A549 (cell line): ENCODE measurements around the gene WTIP. TPM values are rescaled to one million over a fixed set of nuclear protein-coding genes. Genes with fewer than 3 reads are reported as not detected.
A peak's percentile ranks its signal among the peaks of the same experiment; 100 is the strongest.

Experiments used
- ATAC-seq, 2 experiments: fragments of 200-7000 bp in 1 of 2; fragments of >200 bp in 1 of 2; cut with Nextera tagmentation in 1 of 2; cut with Tn5 transposase in 1 of 2; 3 replicates each; pipeline versions ENCODE4 v1.8.0 to v1.9.1; 2018 to 2020; ENCODE audit warnings: mild to moderate bottlenecking in 1 of 2, moderate library complexity in 1 of 2
- CTCF ChIA-PET: fragments of 300-600 bp; sonication (Branson Sonifier 250); formaldehyde crosslinking; extraction: SDS; loops from one replicate; lab custom pipeline; 2021; ENCODE audit warnings: antibody characterized with exemption, inconsistent platforms; lab: Yijun Ruan, JAX
- POLR2A ChIA-PET: fragments of 350-600 bp; formaldehyde crosslinking; extraction: SDS; loops from one replicate; lab custom pipeline; 2021; ENCODE audit warnings: antibody characterized with exemption, inconsistent platforms; lab: Yijun Ruan, JAX
- DNase-seq, 2 experiments: peaks; one replicate each; pipeline versions ENCODE4 v3.0.0 to v3.0.0-alpha.2; 2011 to 2016; ENCODE audit warnings: low read depth in 1 of 2, low spot score in 1 of 2
- FAIRE-seq: peaks from 2 replicates; lab custom pipeline; 2011; peaks lifted over from hg19 to GRCh38; lab: Jason Lieb, UNC
- H3K27ac ChIP-seq, 2 experiments: fragments of >200 bp; sonication (Bioruptor Twin); formaldehyde crosslinking; 3 replicates each; pipeline ENCODE4 v1.5.1; 2016 to 2017
- H3K4me1 ChIP-seq: fragments of >200 bp; sonication (Bioruptor Twin); formaldehyde crosslinking; 3 replicates; pipeline ENCODE4 v1.6.1; 2016
- H3K4me2 ChIP-seq: fragments of >200 bp; sonication (Bioruptor Twin); formaldehyde crosslinking; 3 replicates; pipeline ENCODE4 v1.6.1; 2016
- H3K4me3 ChIP-seq: fragments of >200 bp; sonication (Bioruptor Twin); formaldehyde crosslinking; 3 replicates; pipeline ENCODE4 v1.5.1; 2016
- H3K9me3 ChIP-seq: fragments of >200 bp; sonication (Bioruptor Twin); formaldehyde crosslinking; 3 replicates; pipeline ENCODE4 v1.6.1; 2016
- BCL3 ChIP-seq: fragments of >200 bp; sonication (Bioruptor Twin); formaldehyde crosslinking; IDR thresholded peaks from 3 replicates; pipeline ENCODE4 v1.6.1; 2016
- CBX2 ChIP-seq: fragments of 200-600 bp; sonication (generic); IDR thresholded peaks from 2 replicates; pipeline ENCODE4 v1.6.1; 2016; ENCODE audit warnings: low read depth, mild to moderate bottlenecking, borderline replicate concordance
- CBX8 ChIP-seq: fragments of 200-600 bp; sonication (generic); IDR thresholded peaks from 2 replicates; pipeline ENCODE4 v1.6.1; 2016
- CHD2 ChIP-seq: fragments of 150-350 bp; IDR thresholded peaks from 2 replicates; pipeline ENCODE4 v1.6.1; 2014; ENCODE audit warnings: low read length; ENCODE audit not compliant: partially characterized antibody
- CHD4 ChIP-seq: fragments of 200-600 bp; sonication (generic); IDR thresholded peaks from 2 replicates; pipeline ENCODE4 v1.6.1; 2016; ENCODE audit warnings: antibody characterized with exemption, mild to moderate bottlenecking, borderline replicate concordance
- E2F6 ChIP-seq: IDR thresholded peaks from 2 replicates; pipeline ENCODE4 v1.6.1; 2012; ENCODE audit warnings: low read depth, borderline replicate concordance
- EHF ChIP-seq: fragments of 250-450 bp; sonication (Bioruptor Pico); IDR thresholded peaks from 2 replicates; pipeline ENCODE4 v1.5.0; 2020; ENCODE audit warnings: mild to moderate bottlenecking
- EHMT2 ChIP-seq: fragments of 200-600 bp; sonication (generic); IDR thresholded peaks from 2 replicates; pipeline ENCODE4 v1.6.1; 2016; ENCODE audit warnings: antibody characterized with exemption, low read depth, mild to moderate bottlenecking, moderate library complexity
- EP300 ChIP-seq, 2 experiments: fragments of >200 bp; sonication (Bioruptor Twin); formaldehyde crosslinking; IDR thresholded peaks; 2 replicates in 1 of 2; 3 replicates in 1 of 2; pipeline ENCODE4 v1.6.1; 2016 to 2017
- ESRRA ChIP-seq: fragments of 150-350 bp; IDR thresholded peaks from 2 replicates; pipeline ENCODE4 v1.6.1; 2014; ENCODE audit warnings: mild to moderate bottlenecking, low read length, borderline replicate concordance
- FOSL2 ChIP-seq, 2 experiments: fragments of 450-650 bp in 1 of 2; fragments of >200 bp in 1 of 2; sonication (Bioruptor Twin) in 1 of 2; formaldehyde crosslinking; IDR thresholded peaks; 2 replicates each; pipeline versions ENCODE4 v1.5.0 to v1.6.1; 2016 to 2020; ENCODE audit warnings: mild to moderate bottlenecking in 1 of 2, moderate library complexity in 1 of 2
- FOXS1 ChIP-seq: fragments of 250-450 bp; sonication (Bioruptor Pico); IDR thresholded peaks from 2 replicates; pipeline ENCODE4 v1.5.0; 2020; ENCODE audit warnings: mild to moderate bottlenecking, moderate library complexity
- HOXA7 ChIP-seq: fragments of 250-450 bp; sonication (Bioruptor Pico); IDR thresholded peaks from 2 replicates; pipeline ENCODE4 v1.5.0; 2020; ENCODE audit warnings: mild to moderate bottlenecking, moderate library complexity
- HOXB13 ChIP-seq: fragments of 250-450 bp; sonication (Bioruptor Pico); IDR thresholded peaks from 2 replicates; pipeline ENCODE4 v1.5.0; 2020; ENCODE audit warnings: low read depth, mild to moderate bottlenecking, moderate library complexity
- JUN ChIP-seq, 2 experiments: fragments of >200 bp; sonication (Bioruptor Twin); formaldehyde crosslinking; IDR thresholded peaks; 2 replicates in 1 of 2; 3 replicates in 1 of 2; pipeline ENCODE4 v1.6.1; 2016 to 2017
- JUNB ChIP-seq: fragments of >200 bp; sonication (Bioruptor Twin); formaldehyde crosslinking; IDR thresholded peaks from 2 replicates; pipeline ENCODE4 v1.6.1; 2016
- KDM5A ChIP-seq: fragments of 200-600 bp; sonication (generic); IDR thresholded peaks from 2 replicates; pipeline ENCODE4 v1.6.1; 2016; ENCODE audit warnings: antibody characterized with exemption, mild to moderate bottlenecking
- MAZ ChIP-seq: fragments of 150-350 bp; IDR thresholded peaks from 2 replicates; pipeline ENCODE4 v1.6.1; 2014; ENCODE audit warnings: antibody characterized with exemption, low read depth, low read length, borderline replicate concordance
- NFE2L2 ChIP-seq: fragments of 150-350 bp; conservative IDR thresholded peaks from 2 replicates; pipeline ENCODE4 v1.6.1; 2014; ENCODE audit warnings: low read length
- RFX5 ChIP-seq: fragments of 450-650 bp; IDR thresholded peaks from 2 replicates; pipeline ENCODE4 v1.7.1; 2014; ENCODE audit warnings: antibody characterized with exemption, mild to moderate bottlenecking, moderate library complexity
- RNF2 ChIP-seq: fragments of 200-600 bp; sonication (generic); IDR thresholded peaks from 2 replicates; pipeline ENCODE4 v1.6.1; 2016; ENCODE audit warnings: low read depth, mild to moderate bottlenecking, antibody characterized with exemption, moderate library complexity, borderline replicate concordance
- SMC3 ChIP-seq: fragments of >200 bp; sonication (Bioruptor Twin); formaldehyde crosslinking; IDR thresholded peaks from 3 replicates; pipeline ENCODE4 v1.6.1; 2018; ENCODE audit warnings: inconsistent platforms
- SREBF2 ChIP-seq: fragments of 450-650 bp; IDR thresholded peaks from 2 replicates; pipeline ENCODE4 v1.6.1; 2014; ENCODE audit warnings: mild to moderate bottlenecking, moderate library complexity
- ZNF302 ChIP-seq: fragments of 250-450 bp; sonication (Bioruptor Pico); IDR thresholded peaks from 2 replicates; pipeline ENCODE4 v1.9.0; 2021; ENCODE audit warnings: inconsistent platforms, mild to moderate bottlenecking, moderate library complexity
- WGBS: methylation state at CpG from one replicate; pipeline ENCODE4 v1.1.6; 2017; ENCODE audit errors: missing lambda C conversion rate; 5-methylcytosine and 5-hydroxymethylcytosine counted together
- polyA plus RNA-seq, 4 experiments: library from polyadenylated mRNA; depleted of rRNA in 3 of 4; stranded (reverse); fragments of >200 nt; fragmentation: RNase III in 1 of 4; extraction: RNeasy Plus Mini Kit Qiagen cat#74134 plus additional on column Dnase treatment in 1 of 4; gene quantifications; 2 replicates in 3 of 4; 3 replicates in 1 of 4; pipeline ENCODE4 v1.2.3, GENCODE V29; 2011 to 2017
- TF ChIP-seq, protein P1 (sequence below): fragments of >200 bp; sonication (Bioruptor Twin); formaldehyde crosslinking; IDR thresholded peaks from 2 replicates; pipeline ENCODE4 v1.6.1; 2016
- TF ChIP-seq, protein P2 (sequence below): fragments of 200-600 bp; sonication (generic); IDR thresholded peaks from 2 replicates; pipeline ENCODE4 v1.6.1; 2016; ENCODE audit warnings: antibody characterized with exemption, mild to moderate bottlenecking, moderate library complexity
- TF ChIP-seq, protein P3 (sequence below): fragments of 250-450 bp; sonication (Bioruptor Pico); IDR thresholded peaks from 2 replicates; pipeline ENCODE4 v1.5.0; 2021; ENCODE audit warnings: mild to moderate bottlenecking, moderate library complexity, borderline replicate concordance

The WTIP gene
- polyA plus RNA-seq, 2 of the 4 experiments (the other 2 are of a cell fraction): 18.8 to 21.2 TPM

DNA sequence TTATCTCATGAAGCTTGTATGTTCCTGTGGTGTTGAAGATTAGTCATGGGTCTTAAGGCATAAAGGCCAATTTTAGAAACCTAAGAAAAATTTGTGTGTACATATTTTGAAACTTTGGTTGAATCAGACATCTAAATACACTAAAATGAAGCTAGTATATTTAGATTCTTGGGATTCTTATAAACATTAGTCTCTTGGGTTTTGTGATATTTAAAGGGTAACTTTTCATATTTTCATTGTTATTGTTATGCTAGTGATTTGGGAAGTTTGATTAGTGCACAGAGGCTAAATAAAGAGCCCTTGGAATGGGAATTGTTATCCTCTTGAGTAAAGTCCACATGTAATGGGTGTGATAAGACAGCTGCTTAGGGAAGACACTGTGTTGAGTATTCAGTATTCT is 28.8 kb upstream of the WTIP start:
- no peak for DNase-seq
- TF ChIP-seq FOXS1 (CRISPR knock-in tag) (no peak), ZNF302 (CRISPR knock-in tag) (no peak), RNF2 (no peak), CBX2 (no peak), MAZ (no peak), HOXA7 (CRISPR knock-in tag) (no peak), CHD4 (no peak), CBX8 (no peak)
- POLR2A ChIA-PET: no interaction called here
- peak; percentile 99 for FAIRE-seq
- Histone ChIP-seq H3K4me2 (no peak overlapping the region), H3K4me3 (no peak overlapping the region), H3K27ac (no peak overlapping the region), H3K4me1 (no peaks in the 10 kb centered on the region), H3K9me3 (no peaks in the 10 kb centered on the region)
- CTCF ChIA-PET: interaction anchor here (1.1 to 2.5 kb wide), 8 partner anchors 8 to 48 kb away, joined by 3 to 7 read pairs (median 4); partner anchors contain the start of gene WTIP
- ATAC-seq: no peak

- TF ChIP-seq, protein P1, sequence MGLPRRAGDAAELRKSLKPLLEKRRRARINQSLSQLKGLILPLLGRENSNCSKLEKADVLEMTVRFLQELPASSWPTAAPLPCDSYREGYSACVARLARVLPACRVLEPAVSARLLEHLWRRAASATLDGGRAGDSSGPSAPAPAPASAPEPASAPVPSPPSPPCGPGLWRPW: no peak
- TF ChIP-seq FOSL2 (IDR thresholded peaks at IDR 0.05): no peak
- no peak for TF ChIP-seq FOSL2 (CRISPR knock-in tag; IDR thresholded peaks at IDR 0.05)
- no peak for TF ChIP-seq KDM5A
- no peak for TF ChIP-seq EHMT2
- TF ChIP-seq FOXS1 (CRISPR knock-in tag): no peak
- no peak for TF ChIP-seq EHF (CRISPR knock-in tag)
- TF ChIP-seq RFX5: no peak
- no peak for TF ChIP-seq EP300 (IDR thresholded peaks at IDR 0.05)
- TF ChIP-seq JUNB: no peak
- no peak for TF ChIP-seq SMC3
- POLR2A ChIA-PET: no interaction called here
- CTCF ChIA-PET: interaction anchor here (1.0 to 2.5 kb wide), 3 partner anchors 13 to 26 kb away, joined by 3 to 5 read pairs (median 3); partner anchors contain the start of gene UBA2
- 92% methylated on average over 2 of the region's 2 CpGs for WGBS
- no peaks in the 10 kb centered on the region for H3K9me3 ChIP-seq
- no peak overlapping the region for H3K4me2 ChIP-seq
- no peak overlapping the region for H3K4me3 ChIP-seq
- FAIRE-seq: peak; percentile 96
- ATAC-seq: no peak
- no peaks in the 10 kb centered on the region for H3K4me1 ChIP-seq
- no peak overlapping the region for H3K27ac ChIP-seq
- no peak for DNase-seq
Measured at GRCh38 chr19:34454091-34454490, 27.5 kb upstream of the WTIP start.

- no peak for FAIRE-seq
- CTCF ChIA-PET: interaction anchor here (2.5 kb wide), 1 partner anchor 24 kb away, joined by 5 read pairs; no protein-coding TSS in a partner anchor
- no peak overlapping the region for H3K4me2 ChIP-seq
- POLR2A ChIA-PET: no interaction called here
- whole genome bisulfite sequencing: 96% methylated on average over 3 of the region's 3 CpGs
- H3K4me1 ChIP-seq: no peaks in the 10 kb centered on the region
- ATAC-seq: no peak
- no peak overlapping the region for H3K4me3 ChIP-seq
- no peak for DNase-seq
- H3K27ac ChIP-seq: no peak overlapping the region
- H3K9me3 ChIP-seq: no peaks in the 10 kb centered on the region
- no peak for TF ChIP-seq HOXB13 (CRISPR knock-in tag)
- no peak for TF ChIP-seq SREBF2
- TF ChIP-seq CBX2: no peak
- TF ChIP-seq, protein P2, sequence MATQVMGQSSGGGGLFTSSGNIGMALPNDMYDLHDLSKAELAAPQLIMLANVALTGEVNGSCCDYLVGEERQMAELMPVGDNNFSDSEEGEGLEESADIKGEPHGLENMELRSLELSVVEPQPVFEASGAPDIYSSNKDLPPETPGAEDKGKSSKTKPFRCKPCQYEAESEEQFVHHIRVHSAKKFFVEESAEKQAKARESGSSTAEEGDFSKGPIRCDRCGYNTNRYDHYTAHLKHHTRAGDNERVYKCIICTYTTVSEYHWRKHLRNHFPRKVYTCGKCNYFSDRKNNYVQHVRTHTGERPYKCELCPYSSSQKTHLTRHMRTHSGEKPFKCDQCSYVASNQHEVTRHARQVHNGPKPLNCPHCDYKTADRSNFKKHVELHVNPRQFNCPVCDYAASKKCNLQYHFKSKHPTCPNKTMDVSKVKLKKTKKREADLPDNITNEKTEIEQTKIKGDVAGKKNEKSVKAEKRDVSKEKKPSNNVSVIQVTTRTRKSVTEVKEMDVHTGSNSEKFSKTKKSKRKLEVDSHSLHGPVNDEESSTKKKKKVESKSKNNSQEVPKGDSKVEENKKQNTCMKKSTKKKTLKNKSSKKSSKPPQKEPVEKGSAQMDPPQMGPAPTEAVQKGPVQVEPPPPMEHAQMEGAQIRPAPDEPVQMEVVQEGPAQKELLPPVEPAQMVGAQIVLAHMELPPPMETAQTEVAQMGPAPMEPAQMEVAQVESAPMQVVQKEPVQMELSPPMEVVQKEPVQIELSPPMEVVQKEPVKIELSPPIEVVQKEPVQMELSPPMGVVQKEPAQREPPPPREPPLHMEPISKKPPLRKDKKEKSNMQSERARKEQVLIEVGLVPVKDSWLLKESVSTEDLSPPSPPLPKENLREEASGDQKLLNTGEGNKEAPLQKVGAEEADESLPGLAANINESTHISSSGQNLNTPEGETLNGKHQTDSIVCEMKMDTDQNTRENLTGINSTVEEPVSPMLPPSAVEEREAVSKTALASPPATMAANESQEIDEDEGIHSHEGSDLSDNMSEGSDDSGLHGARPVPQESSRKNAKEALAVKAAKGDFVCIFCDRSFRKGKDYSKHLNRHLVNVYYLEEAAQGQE: no peak
- TF ChIP-seq FOSL2 (IDR thresholded peaks at IDR 0.05): no peak
- no peak for TF ChIP-seq FOSL2 (CRISPR knock-in tag; IDR thresholded peaks at IDR 0.05)
- TF ChIP-seq JUNB: no peak
- no peak for TF ChIP-seq CHD2
- no peak for TF ChIP-seq MAZ
- no peak for TF ChIP-seq BCL3
- TF ChIP-seq JUN (IDR thresholded peaks at IDR 0.05): no peak
- no peak for TF ChIP-seq NFE2L2
- TF ChIP-seq, protein P3, sequence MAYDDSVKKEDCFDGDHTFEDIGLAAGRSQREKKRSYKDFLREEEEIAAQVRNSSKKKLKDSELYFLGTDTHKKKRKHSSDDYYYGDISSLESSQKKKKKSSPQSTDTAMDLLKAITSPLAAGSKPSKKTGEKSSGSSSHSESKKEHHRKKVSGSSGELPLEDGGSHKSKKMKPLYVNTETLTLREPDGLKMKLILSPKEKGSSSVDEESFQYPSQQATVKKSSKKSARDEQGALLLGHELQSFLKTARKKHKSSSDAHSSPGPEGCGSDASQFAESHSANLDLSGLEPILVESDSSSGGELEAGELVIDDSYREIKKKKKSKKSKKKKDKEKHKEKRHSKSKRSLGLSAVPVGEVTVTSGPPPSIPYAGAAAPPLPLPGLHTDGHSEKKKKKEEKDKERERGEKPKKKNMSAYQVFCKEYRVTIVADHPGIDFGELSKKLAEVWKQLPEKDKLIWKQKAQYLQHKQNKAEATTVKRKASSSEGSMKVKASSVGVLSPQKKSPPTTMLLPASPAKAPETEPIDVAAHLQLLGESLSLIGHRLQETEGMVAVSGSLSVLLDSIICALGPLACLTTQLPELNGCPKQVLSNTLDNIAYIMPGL (CRISPR knock-in tag): no peak
- TF ChIP-seq EP300 (IDR thresholded peaks at IDR 0.05): no peak
- no peak for TF ChIP-seq KDM5A
- no peak for TF ChIP-seq E2F6
- TF ChIP-seq ESRRA: no peak
- TF ChIP-seq ZNF302 (CRISPR knock-in tag): no peak
Measured at GRCh38 chr19:34454685-34455084, 26.9 kb upstream of the WTIP start.
